Kidney epithelial cell (primary cell): ENCODE data around the gene UHRF1. TPM values are rescaled to one million over a fixed set of nuclear protein-coding genes. Genes with fewer than 3 reads are reported as not detected.

Experiments
- DNase-seq: peaks from one replicate; pipeline ENCODE4 v3.0.0-alpha.2; 2010; ENCODE audit warnings: low read depth
- H3K27me3 ChIP-seq: 2 replicates; pipeline ENCODE4 v1.6.0; 2011; ENCODE audit warnings: low read length; ENCODE audit not compliant: control insufficient read depth, insufficient read depth
- H3K36me3 ChIP-seq: 2 replicates; pipeline ENCODE4 v1.5.1; 2011; ENCODE audit warnings: low read length; ENCODE audit not compliant: control insufficient read depth, insufficient read depth
- H3K4me3 ChIP-seq: 2 replicates; pipeline ENCODE4 v1.5.1; 2011; ENCODE audit warnings: low read depth, mild to moderate bottlenecking, control low read depth, low read length
- CTCF ChIP-seq: IDR thresholded peaks from 2 replicates; pipeline ENCODE4 v1.5.1; 2011; ENCODE audit warnings: mild to moderate bottlenecking, moderate library complexity, low read length, control low read depth, inconsistent platforms; ENCODE audit not compliant: insufficient read depth, poor library complexity, severe bottlenecking
- total RNA-seq: library from RNA; depleted of rRNA; stranded (reverse); fragments of >200 nt; gene quantifications from 2 replicates; pipeline ENCODE4 v1.2.3, GENCODE V29; 2015

The UHRF1 gene
- total RNA-seq, 1 donor from 2014 or later: 21.2 TPM

GRCh38 chr19:4913996-4914735 lies 4.9 kb downstream of the UHRF1 start:
- Histone ChIP-seq H3K27me3 (no peaks in the 10 kb centered on the region), H3K36me3 (no peaks in the 10 kb centered on the region), H3K4me3 (no peak overlapping the region)
- no peak for TF ChIP-seq CTCF
- no peak for DNase-seq

- no peak overlapping the region for H3K4me3 ChIP-seq
- no peaks in the 10 kb centered on the region for H3K27me3 ChIP-seq
- DNase-seq: no peak
- no peaks in the 10 kb centered on the region for H3K36me3 ChIP-seq
- no peak for TF ChIP-seq CTCF
Observed at GRCh38 chr19:4914736-4915501, 5.6 kb downstream of the UHRF1 start.

GRCh38 chr19:4916292-4917082 lies 7.2 kb downstream of the UHRF1 start:
- no peak for TF ChIP-seq CTCF
- no peaks in the 10 kb centered on the region for H3K27me3 ChIP-seq
- no peaks in the 10 kb centered on the region for H3K36me3 ChIP-seq
- H3K4me3 ChIP-seq: no peak overlapping the region
- no peak for DNase-seq

- TF ChIP-seq CTCF: no peak
- Histone ChIP-seq H3K4me3 (no peak overlapping the region), H3K36me3 (no peaks in the 10 kb centered on the region), H3K27me3 (no peaks in the 10 kb centered on the region)
- DNase-seq: no peak
Observed at GRCh38 chr19:4922530-4923275, 13.4 kb downstream of the UHRF1 start.

GRCh38 chr19:4923276-4923747 lies 14.0 kb downstream of the UHRF1 start:
- Histone ChIP-seq H3K36me3 (no peaks in the 10 kb centered on the region), H3K4me3 (no peak overlapping the region), H3K27me3 (no peaks in the 10 kb centered on the region)
- TF ChIP-seq CTCF: no peak
- no peak for DNase-seq
